Neural cell (in vitro differentiated cells): ENCODE results near the gene GRID2IP. TPM values are rescaled to one million over a fixed set of nuclear protein-coding genes. Genes with fewer than 3 reads are reported as not detected.

Experiments used
- H2AFZ ChIP-seq: fragments of 200-600, 300-800 bp; sonication (generic), shearing (Covaris generic); 2 replicates; pipeline ENCODE4 v1.6.0; 2014; ENCODE audit warnings: low read depth, mild to moderate bottlenecking, antibody characterized with exemption, low read length, moderate library complexity
- H3F3A ChIP-seq: fragments of 200-600 bp; shearing (Covaris generic); 2 replicates; pipeline ENCODE4 v1.6.1; 2016; ENCODE audit warnings: mild to moderate bottlenecking, moderate library complexity, mixed read lengths, antibody characterized with exemption, low read length; ENCODE audit not compliant: insufficient read depth, poor library complexity, severe bottlenecking
- H3K27ac ChIP-seq: fragments of 200-600, 300-800 bp; sonication (generic), shearing (Covaris generic); 2 replicates; pipeline ENCODE4 v1.5.1; 2014; ENCODE audit warnings: mild to moderate bottlenecking, low read length, moderate library complexity
- H3K27me3 ChIP-seq: fragments of 300-800, 200-600 bp; sonication (generic), shearing (Covaris generic); 2 replicates; pipeline ENCODE4 v1.6.0; 2014; ENCODE audit warnings: mild to moderate bottlenecking, low read depth, low read length, moderate library complexity; ENCODE audit not compliant: insufficient read depth
- H3K36me3 ChIP-seq: fragments of 300-800, 200-600 bp; sonication (generic), shearing (Covaris generic); 2 replicates; pipeline ENCODE4 v1.5.1; 2014; ENCODE audit warnings: mild to moderate bottlenecking, antibody characterized with exemption, low read length, moderate library complexity; ENCODE audit not compliant: insufficient read depth
- H3K4me2 ChIP-seq: fragments of 300-800, 200-600 bp; sonication (generic), shearing (Covaris generic); 2 replicates; pipeline ENCODE4 v1.6.0; 2014; ENCODE audit warnings: mild to moderate bottlenecking, low read length
- H3K4me3 ChIP-seq: fragments of 300-800, 200-600 bp; sonication (generic), shearing (Covaris generic); 2 replicates; pipeline ENCODE4 v1.5.1; 2014; ENCODE audit warnings: mild to moderate bottlenecking, low read length, moderate library complexity
- H3K79me2 ChIP-seq: fragments of 200-600 bp; shearing (Covaris generic); replicated peaks from 2 replicates; pipeline ENCODE4 v1.6.0; 2014; ENCODE audit warnings: mild to moderate bottlenecking, low read length, moderate library complexity; ENCODE audit not compliant: insufficient read depth
- H3K9ac ChIP-seq: fragments of 300-800, 200-600 bp; sonication (generic), shearing (Covaris generic); 2 replicates; pipeline ENCODE4 v1.6.1; 2016; ENCODE audit warnings: mild to moderate bottlenecking, low read length, mixed read lengths
- H3K9me2 ChIP-seq: fragments of 200-600 bp; shearing (Covaris generic); 2 replicates; pipeline ENCODE4 v1.6.1; 2016; ENCODE audit warnings: mild to moderate bottlenecking, low read length, mixed read lengths; ENCODE audit not compliant: insufficient read depth
- H3K9me3 ChIP-seq: fragments of 200-600, 300-800 bp; sonication (generic), shearing (Covaris generic); 2 replicates; pipeline ENCODE4 v1.6.1; 2016; ENCODE audit warnings: mild to moderate bottlenecking, mixed run types, low read length, moderate library complexity, mixed read lengths
- H4K20me1 ChIP-seq: fragments of 200-600 bp; shearing (Covaris generic); 2 replicates; pipeline ENCODE4 v1.6.1; 2016; ENCODE audit warnings: mild to moderate bottlenecking, mixed run types; ENCODE audit not compliant: insufficient read depth
- EP300 ChIP-seq: fragments of 450-650 bp; conservative IDR thresholded peaks from 2 replicates; pipeline ENCODE4 v1.6.1; 2014; ENCODE audit warnings: antibody characterized with exemption, mild to moderate bottlenecking, moderate library complexity; ENCODE audit not compliant: poor library complexity, severe bottlenecking
- EZH2 ChIP-seq: fragments of 200-600, 300-800 bp; shearing (Covaris generic), sonication (generic); IDR thresholded peaks from 2 replicates; pipeline ENCODE4 v1.6.1; 2014; ENCODE audit warnings: antibody characterized with exemption, low read length, borderline replicate concordance, mild to moderate bottlenecking; ENCODE audit not compliant: insufficient read depth, poor library complexity, severe bottlenecking
- MXI1 ChIP-seq: fragments of 450-650 bp; conservative IDR thresholded peaks from 2 replicates; pipeline ENCODE4 v1.6.1; 2014; ENCODE audit warnings: antibody characterized with exemption, mild to moderate bottlenecking; ENCODE audit not compliant: poor library complexity, severe bottlenecking
- POLR2AphosphoS5 ChIP-seq: IDR thresholded peaks from 2 replicates; pipeline ENCODE4 v1.6.1; 2012
- RAD21 ChIP-seq: fragments of 450-650 bp; conservative IDR thresholded peaks from 2 replicates; pipeline ENCODE4 v1.6.1; 2014; ENCODE audit warnings: antibody characterized with exemption, mild to moderate bottlenecking, moderate library complexity
- REST ChIP-seq: IDR thresholded peaks from 2 replicates; pipeline ENCODE4 v1.6.1; 2012; ENCODE audit warnings: borderline replicate concordance
- SMC3 ChIP-seq: fragments of 450-650 bp; conservative IDR thresholded peaks from 2 replicates; pipeline ENCODE4 v1.6.1; 2014; ENCODE audit warnings: antibody characterized with exemption, mild to moderate bottlenecking, moderate library complexity; ENCODE audit not compliant: poor library complexity
- TAF1 ChIP-seq: IDR thresholded peaks from 2 replicates; pipeline ENCODE4 v1.6.1; 2012; ENCODE audit warnings: low read depth
- polyA plus RNA-seq: library from polyadenylated mRNA; depleted of rRNA; stranded (reverse); fragments of >200 nt; gene quantifications from 2 replicates; pipeline ENCODE4 v1.2.3, GENCODE V29; 2014
- TF ChIP-seq, protein P1 (sequence below): fragments of 450-650 bp; IDR thresholded peaks from 2 replicates; pipeline ENCODE4 v1.5.1; 2014; ENCODE audit warnings: antibody characterized with exemption, mild to moderate bottlenecking, moderate library complexity; ENCODE audit not compliant: poor library complexity, severe bottlenecking

GRID2IP gene
- polyA plus RNA-seq, 1 donor from 2014 or later, result 0.32 TPM

GRCh38 chr7:6526997-6527378 is 24.3 kb downstream of the GRID2IP start:
- Histone ChIP-seq H2AFZ (no peak overlapping the region), H3K79me2 (no peaks in the 10 kb centered on the region), H3K36me3 (no peaks in the 10 kb centered on the region), H3K9ac (no peak overlapping the region), H3K27me3 (peaks cover 64% of the 10 kb centered on the region), H3K4me3 (peak overlapping the region; percentile 63), H3K9me3 (no peaks in the 10 kb centered on the region), H3K27ac (no peak overlapping the region), H3F3A (no peaks in the 10 kb centered on the region), H4K20me1 (no peaks in the 10 kb centered on the region), H3K4me2 (no peak overlapping the region), H3K9me2 (no peaks in the 10 kb centered on the region)
- TF ChIP-seq TAF1, result no peak

DNA sequence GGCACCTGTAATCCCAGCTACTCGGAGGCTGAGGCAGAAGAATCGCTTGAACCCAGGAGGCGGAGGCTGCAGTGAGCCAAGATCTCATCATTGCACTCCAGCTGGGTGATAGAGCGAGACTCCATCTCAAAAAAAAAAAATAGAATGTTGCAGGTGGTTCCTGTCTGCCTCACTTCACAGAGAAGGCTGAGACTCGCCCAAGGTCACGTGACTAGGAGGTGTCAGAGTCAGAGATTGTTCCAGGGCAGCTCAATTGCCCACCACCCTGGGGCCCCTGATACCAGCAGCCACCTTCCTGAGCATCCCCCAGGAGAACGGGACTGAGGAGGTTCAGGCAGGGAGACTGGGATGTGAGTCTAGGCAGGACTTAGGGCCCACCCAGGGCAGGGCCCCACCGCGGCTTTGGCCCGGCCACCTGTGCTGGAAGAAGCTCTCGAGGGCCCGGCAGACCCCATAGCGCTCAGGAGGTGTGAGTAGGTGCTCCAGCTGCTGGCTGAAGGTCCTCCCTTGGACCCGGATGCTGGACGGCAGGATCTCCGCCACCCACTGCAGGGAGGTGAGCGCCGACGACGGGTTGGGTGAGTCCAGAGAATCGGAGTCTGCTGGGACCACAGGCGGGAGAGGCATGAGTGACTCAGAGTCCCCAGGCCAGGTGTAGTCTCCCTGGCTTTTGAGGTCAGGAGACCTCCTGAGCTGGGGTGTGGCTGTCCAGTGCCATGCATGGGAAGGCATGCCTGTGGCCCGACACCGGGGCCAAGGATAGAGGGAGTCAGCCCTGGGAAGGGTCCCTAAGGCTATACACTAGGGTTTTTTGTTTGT is 30.9 kb downstream of the GRID2IP start:
- no peaks in the 10 kb centered on the region for H4K20me1 ChIP-seq
- H3K27ac ChIP-seq, result no peak overlapping the region
- H3K4me3 ChIP-seq, result no peak overlapping the region
- no peak overlapping the region for H3K9ac ChIP-seq
- TF ChIP-seq MXI1, result no peak
- TF ChIP-seq POLR2AphosphoS5, result no peak
- no peak for TF ChIP-seq REST
- no peak overlapping the region for H3K4me2 ChIP-seq
- H3F3A ChIP-seq, result no peaks in the 10 kb centered on the region
- peaks cover 2% of the 10 kb centered on the region for H3K27me3 ChIP-seq
- no peaks in the 10 kb centered on the region for H3K9me3 ChIP-seq
- no peaks in the 10 kb centered on the region for H3K79me2 ChIP-seq
- H3K9me2 ChIP-seq, result no peaks in the 10 kb centered on the region
- H2AFZ ChIP-seq, result no peak overlapping the region
- H3K36me3 ChIP-seq, result no peaks in the 10 kb centered on the region

- H3K4me3 ChIP-seq, result peak overlapping the region; percentile 46
- no peak overlapping the region for H3K27ac ChIP-seq
Observed at GRCh38 chr7:6516387-6516983, 34.8 kb downstream of the GRID2IP start.

More at GRCh38 chr7:6516387-6516983, 34.8 kb downstream of the GRID2IP start:
- Histone ChIP-seq H3K9ac (no peak overlapping the region), H3K27me3 (no peaks in the 10 kb centered on the region), H3K9me3 (no peaks in the 10 kb centered on the region), H4K20me1 (no peaks in the 10 kb centered on the region), H3K79me2 (no peaks in the 10 kb centered on the region), H3F3A (no peaks in the 10 kb centered on the region), H3K36me3 (no peaks in the 10 kb centered on the region), H2AFZ (no peak overlapping the region), H3K4me2 (no peak overlapping the region), H3K9me2 (no peaks in the 10 kb centered on the region)
- TF ChIP-seq SMC3 (peak; percentile 83), RAD21 (peak; percentile 83), TAF1 (no peak), EZH2 (no peak), REST (no peak), EP300 (no peak), POLR2AphosphoS5 (no peak), MXI1 (no peak)
- TF ChIP-seq, protein P1, sequence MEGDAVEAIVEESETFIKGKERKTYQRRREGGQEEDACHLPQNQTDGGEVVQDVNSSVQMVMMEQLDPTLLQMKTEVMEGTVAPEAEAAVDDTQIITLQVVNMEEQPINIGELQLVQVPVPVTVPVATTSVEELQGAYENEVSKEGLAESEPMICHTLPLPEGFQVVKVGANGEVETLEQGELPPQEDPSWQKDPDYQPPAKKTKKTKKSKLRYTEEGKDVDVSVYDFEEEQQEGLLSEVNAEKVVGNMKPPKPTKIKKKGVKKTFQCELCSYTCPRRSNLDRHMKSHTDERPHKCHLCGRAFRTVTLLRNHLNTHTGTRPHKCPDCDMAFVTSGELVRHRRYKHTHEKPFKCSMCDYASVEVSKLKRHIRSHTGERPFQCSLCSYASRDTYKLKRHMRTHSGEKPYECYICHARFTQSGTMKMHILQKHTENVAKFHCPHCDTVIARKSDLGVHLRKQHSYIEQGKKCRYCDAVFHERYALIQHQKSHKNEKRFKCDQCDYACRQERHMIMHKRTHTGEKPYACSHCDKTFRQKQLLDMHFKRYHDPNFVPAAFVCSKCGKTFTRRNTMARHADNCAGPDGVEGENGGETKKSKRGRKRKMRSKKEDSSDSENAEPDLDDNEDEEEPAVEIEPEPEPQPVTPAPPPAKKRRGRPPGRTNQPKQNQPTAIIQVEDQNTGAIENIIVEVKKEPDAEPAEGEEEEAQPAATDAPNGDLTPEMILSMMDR, result peak; percentile 85
